ENCODE results near the gene SPRR5. TPM values are rescaled to one million over a fixed set of nuclear protein-coding genes. Genes with fewer than 3 reads are reported as not detected.

SPRR5 gene
- total RNA-seq, 4 donors from 2014 or later, result not detected

GRCh38 chr1:152926091-152926490 lies 20.9 kb upstream of the SPRR5 start:
- no peak for DNase-seq
- Histone ChIP-seq H3K27me3 (no peaks in the 10 kb centered on the region), H3K27ac (no peak overlapping the region), H3K4me3 (no peak overlapping the region), H3K36me3 (no peaks in the 10 kb centered on the region), H3K4me1 (no peaks in the 10 kb centered on the region), H3K9me3 (no peaks in the 10 kb centered on the region)
- TF ChIP-seq CTCF (IDR thresholded peaks at IDR 0.05) (no peak), POLR2A (IDR thresholded peaks at IDR 0.05) (no peak)
- intact Hi-C loops (cut with DNase I; ENCODE audit: low total_unique reads), result no loop called here

DNA sequence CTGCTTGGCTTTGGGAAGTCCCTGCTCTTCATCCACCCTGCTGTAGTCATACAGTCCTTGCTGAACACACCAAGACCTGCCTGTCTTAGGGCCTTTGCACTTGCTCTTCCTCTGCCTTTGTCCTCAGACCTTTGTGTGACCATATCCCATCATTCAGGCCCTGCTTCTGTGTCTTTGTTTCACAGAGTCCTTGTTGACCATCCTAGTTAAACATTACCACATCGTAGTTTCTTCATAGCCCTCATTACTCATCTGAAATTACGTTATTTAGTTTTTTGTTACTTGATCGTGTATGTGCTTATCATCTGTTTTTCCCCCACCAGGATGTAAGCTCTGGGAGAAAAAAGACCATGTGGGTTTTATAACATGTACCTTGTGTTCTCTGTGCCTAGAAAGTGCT lies 18.3 kb upstream of the SPRR5 start:
- H3K36me3 ChIP-seq, result no peaks in the 10 kb centered on the region
- H3K9me3 ChIP-seq, result no peaks in the 10 kb centered on the region
- no peaks in the 10 kb centered on the region for H3K27me3 ChIP-seq
- no peak overlapping the region for H3K27ac ChIP-seq
- H3K4me3 ChIP-seq, result no peak overlapping the region
- no peaks in the 10 kb centered on the region for H3K4me1 ChIP-seq
- DNase-seq, result no peak
- TF ChIP-seq CTCF (IDR thresholded peaks at IDR 0.05) (no peak), POLR2A (IDR thresholded peaks at IDR 0.05) (no peak)
- intact Hi-C loops (cut with DNase I; ENCODE audit: low total_unique reads), result no loop called here

- H3K27ac ChIP-seq, result no peak overlapping the region
- TF ChIP-seq POLR2A (IDR thresholded peaks at IDR 0.05) (no peak), CTCF (IDR thresholded peaks at IDR 0.05) (no peak)
- H3K4me3 ChIP-seq, result no peak overlapping the region
- H3K4me1 ChIP-seq, result no peaks in the 10 kb centered on the region
- no peak for DNase-seq
- H3K36me3 ChIP-seq, result no peaks in the 10 kb centered on the region
- intact Hi-C loops (cut with DNase I; ENCODE audit: low total_unique reads), result no loop called here
- H3K9me3 ChIP-seq, result no peaks in the 10 kb centered on the region
- no peaks in the 10 kb centered on the region for H3K27me3 ChIP-seq
These were observed 14.7 kb upstream of the SPRR5 start for GRCh38 chr1:152932170-152932811.

DNA sequence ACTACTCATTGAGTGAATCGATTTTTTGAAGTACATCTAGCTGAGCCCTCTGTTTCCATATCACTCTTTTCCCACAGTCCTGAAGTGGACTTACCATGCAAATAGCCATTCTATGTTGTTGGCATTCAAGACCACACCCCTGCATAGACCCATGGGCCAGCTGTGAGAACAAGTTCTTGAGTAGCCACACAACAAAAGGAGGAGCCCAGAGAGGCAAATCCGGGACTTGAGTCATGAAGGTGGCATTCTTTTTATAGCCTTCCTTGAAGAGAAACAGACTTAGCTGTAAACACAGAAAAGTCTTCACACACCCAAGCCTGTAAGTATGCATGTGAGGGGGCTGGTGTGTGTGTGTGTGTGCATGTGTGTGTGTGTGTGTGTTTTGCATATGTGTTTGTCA lies 13.8 kb upstream of the SPRR5 start:
- H3K27me3 ChIP-seq, result no peaks in the 10 kb centered on the region
- intact Hi-C loops (cut with DNase I; ENCODE audit: low total_unique reads), result no loop called here
- DNase-seq, result no peak
- H3K27ac ChIP-seq, result no peak overlapping the region
- no peaks in the 10 kb centered on the region for H3K4me1 ChIP-seq
- no peaks in the 10 kb centered on the region for H3K9me3 ChIP-seq
- H3K36me3 ChIP-seq, result no peaks in the 10 kb centered on the region
- TF ChIP-seq POLR2A (IDR thresholded peaks at IDR 0.05) (no peak), CTCF (IDR thresholded peaks at IDR 0.05) (no peak)
- H3K4me3 ChIP-seq, result no peak overlapping the region

GRCh38 chr1:152940614-152941013 lies 6.4 kb upstream of the SPRR5 start:
- no peak overlapping the region for H3K27ac ChIP-seq
- H3K4me3 ChIP-seq, result no peak overlapping the region
- H3K36me3 ChIP-seq, result no peaks in the 10 kb centered on the region
- H3K4me1 ChIP-seq, result no peaks in the 10 kb centered on the region
- no peaks in the 10 kb centered on the region for H3K27me3 ChIP-seq
- intact Hi-C loops (cut with DNase I; ENCODE audit: low total_unique reads), result no loop called here
- TF ChIP-seq CTCF (IDR thresholded peaks at IDR 0.05), result no peak
- no peak for TF ChIP-seq POLR2A (IDR thresholded peaks at IDR 0.05)
- DNase-seq, result no peak
- no peaks in the 10 kb centered on the region for H3K9me3 ChIP-seq

All from uterus (tissue), 4 donors.